CD8-positive, alpha-beta memory T cell (primary cell): ENCODE measurements around the gene PLXNC1. TPM values are rescaled to one million over a fixed set of nuclear protein-coding genes. Genes with fewer than 3 reads are reported as not detected.

ENCODE experiments used
- CTCF ChIA-PET: fragments of 350-600 bp; sonication (Branson Sonifier 250); formaldehyde crosslinking; loops from one replicate; lab custom pipeline; 2021; ENCODE audit warnings: antibody characterized with exemption; lab: Charles Lee
- POLR2A ChIA-PET: fragments of 350-600 bp; sonication (Branson Sonifier 250); formaldehyde crosslinking; loops from one replicate; lab custom pipeline; 2021; ENCODE audit warnings: antibody characterized with exemption; lab: Charles Lee
- DNase-seq, 5 donors: peaks; one replicate each; pipeline versions ENCODE4 v3.0.0 to v3.0.0-alpha.2; 2020 to 2022; ENCODE audit warnings: mixed read lengths in 1 of 5
- H3K27ac ChIP-seq: one replicate; pipeline ENCODE4 v1.7.0; 2013; ENCODE audit warnings: low read depth, mild to moderate bottlenecking, low read length, moderate library complexity
- H3K27me3 ChIP-seq: 2 replicates; pipeline ENCODE4 v1.7.0; 2013; ENCODE audit warnings: low read length, mild to moderate bottlenecking; ENCODE audit not compliant: insufficient read depth, poor library complexity, severe bottlenecking
- H3K36me3 ChIP-seq: 2 replicates; pipeline ENCODE4 v1.7.0; 2013; ENCODE audit warnings: mild to moderate bottlenecking, low read length, moderate library complexity; ENCODE audit not compliant: insufficient read depth
- H3K4me1 ChIP-seq: 2 replicates; pipeline ENCODE4 v1.7.0; 2013; ENCODE audit warnings: mild to moderate bottlenecking, low read length, moderate library complexity; ENCODE audit not compliant: insufficient read depth
- H3K4me3 ChIP-seq: 2 replicates; pipeline ENCODE4 v1.7.0; 2013; ENCODE audit warnings: mild to moderate bottlenecking, low read length
- H3K9me3 ChIP-seq: 2 replicates; pipeline ENCODE4 v1.7.0; 2013; ENCODE audit warnings: mild to moderate bottlenecking, low read length
- H3K27ac Mint-ChIP-seq, 8 donors: one replicate each; pipeline ENCODE4 v1.8.0; 2020 to 2021; ENCODE audit warnings: mixed read lengths in 8 of 8, mild to moderate bottlenecking in 6 of 8, inconsistent platforms in 3 of 8, moderate library complexity in 3 of 8
- H3K27me3 Mint-ChIP-seq, 2 donors: one replicate each; pipeline ENCODE4 v1.8.0; 2020 to 2021; ENCODE audit warnings: mixed read lengths in 2 of 2, mild to moderate bottlenecking in 1 of 2, moderate library complexity in 1 of 2
- H3K36me3 Mint-ChIP-seq, 3 donors: one replicate each; pipeline ENCODE4 v1.8.0; 2020 to 2021; ENCODE audit warnings: mixed read lengths in 3 of 3, inconsistent platforms in 1 of 3, mild to moderate bottlenecking in 1 of 3
- H3K4me1 Mint-ChIP-seq, 3 donors: one replicate each; pipeline ENCODE4 v1.8.0; 2020 to 2021; ENCODE audit warnings: mixed read lengths in 3 of 3, inconsistent platforms in 1 of 3, mild to moderate bottlenecking in 1 of 3
- H3K4me3 Mint-ChIP-seq, 7 donors: one replicate each; pipeline ENCODE4 v1.8.0; 2020 to 2021; ENCODE audit warnings: mixed read lengths in 7 of 7, mild to moderate bottlenecking in 6 of 7, moderate library complexity in 4 of 7, inconsistent platforms in 2 of 7
- H3K9me3 Mint-ChIP-seq, 5 donors: one replicate each; pipeline ENCODE4 v1.8.0; 2020 to 2022; ENCODE audit warnings: mixed read lengths in 5 of 5, mild to moderate bottlenecking in 3 of 5, moderate library complexity in 2 of 5, inconsistent platforms in 1 of 5
- polyA plus RNA-seq: library from polyadenylated mRNA; unstranded; fragments of 300-500 nt; fragmentation: Illumina TruSeq; gene quantifications from one replicate; pipeline ENCODE4 v1.2.3, GENCODE V29; 2021
- total RNA-seq, 2 experiments: library from RNA; stranded (reverse); gene quantifications; one replicate each; pipeline ENCODE4 v1.2.3, GENCODE V29; 2021

The PLXNC1 gene
- total and polyA plus RNA-seq, 3 experiments from 2014 or later = 5.0 to 8.1 (median 5.6) TPM

- Histone ChIP-seq H3K4me1 (peaks cover 22% of the 10 kb centered on the region), H3K27me3 (no peaks in the 10 kb centered on the region), H3K27ac (no peak overlapping the region), H3K36me3 (no peaks in the 10 kb centered on the region), H3K4me3 (peak overlapping the region; percentile 65), H3K9me3 (no peaks in the 10 kb centered on the region)
- H3K4me1 Mint-ChIP-seq = peaks cover 32 to 48% (median 35%) of the 10 kb centered on the region in 3 donors
- peaks cover 0 to 6% (median 2%) of the 10 kb centered on the region in 3 donors for H3K36me3 Mint-ChIP-seq
- H3K9me3 Mint-ChIP-seq = no peaks in the 10 kb centered on the region
- peak overlapping the region; percentile 87 to 99 (median 95) for H3K4me3 Mint-ChIP-seq
- H3K27ac Mint-ChIP-seq = peak overlapping the region in 7 of 8 donors; percentile 31 to 87 (median 73)
- peak; percentile 18 to 56 (median 34) for DNase-seq
- peaks cover 0 to 3% of the 10 kb centered on the region in 2 donors for H3K27me3 Mint-ChIP-seq
- POLR2A ChIA-PET = interaction anchor here (1.0 to 2.9 kb wide), 3 partner anchors 58 to 112 kb away, joined by 4 to 20 read pairs (median 8); no protein-coding TSS in a partner anchor
- CTCF ChIA-PET = interaction anchor here (1.6 to 2.4 kb wide), 3 partner anchors 15 to 112 kb away, joined by 4 to 10 read pairs (median 10); no protein-coding TSS in a partner anchor
These were observed 2.1 kb downstream of the PLXNC1 start for GRCh38 chr12:94150240-94151121.

- Mint-ChIP-seq H3K36me3 (peaks cover 0 to 6% (median 2%) of the 10 kb centered on the region in 3 donors), H3K4me1 (peaks cover 32 to 46% (median 35%) of the 10 kb centered on the region in 3 donors), H3K4me3 (peak overlapping the region; percentile 87 to 99 (median 95)), H3K27me3 (peaks cover 0 to 3% of the 10 kb centered on the region in 2 donors), H3K27ac (peak overlapping the region in 2 of 8 donors; percentile 12 to 44), H3K9me3 (no peaks in the 10 kb centered on the region)
- Histone ChIP-seq H3K36me3 (no peaks in the 10 kb centered on the region), H3K27me3 (no peaks in the 10 kb centered on the region), H3K9me3 (no peaks in the 10 kb centered on the region), H3K27ac (no peak overlapping the region), H3K4me3 (no peak overlapping the region), H3K4me1 (peaks cover 22% of the 10 kb centered on the region)
- ChIA-PET POLR2A (interaction anchor here (1.0 kb wide), 1 partner anchor 110 kb away, joined by 4 read pairs; no protein-coding TSS in a partner anchor), CTCF (interaction anchor here (1.1 to 1.9 kb wide), 4 partner anchors 17 to 381 kb away, joined by 3 to 10 read pairs (median 4); no protein-coding TSS in a partner anchor)
- no peak for DNase-seq
These were observed 3.2 kb downstream of the PLXNC1 start for GRCh38 chr12:94151582-94151981.

GRCh38 chr12:94152292-94153078, 4.1 kb downstream of the PLXNC1 start:
- Mint-ChIP-seq H3K4me1 (peaks cover 33 to 43% (median 41%) of the 10 kb centered on the region in 3 donors), H3K27me3 (no peaks in the 10 kb centered on the region), H3K4me3 (peak overlapping the region in 6 of 7 donors; percentile 22 to 95 (median 38)), H3K27ac (peak overlapping the region in 1 of 8 donors; percentile 19), H3K36me3 (peaks cover 0 to 6% (median 2%) of the 10 kb centered on the region in 3 donors), H3K9me3 (no peaks in the 10 kb centered on the region)
- no peak for DNase-seq
- H3K4me1 ChIP-seq = peaks cover 22% of the 10 kb centered on the region
- CTCF ChIA-PET = interaction anchor here (1.1 to 1.9 kb wide), 4 partner anchors 18 to 380 kb away, joined by 3 to 10 read pairs (median 4); no protein-coding TSS in a partner anchor
- no peaks in the 10 kb centered on the region for H3K36me3 ChIP-seq
- H3K9me3 ChIP-seq = no peaks in the 10 kb centered on the region
- no peak overlapping the region for H3K4me3 ChIP-seq
- POLR2A ChIA-PET = interaction anchor here (0.5 kb wide), 1 partner anchor 10 kb away, joined by 5 read pairs; no protein-coding TSS in a partner anchor
- no peak overlapping the region for H3K27ac ChIP-seq
- H3K27me3 ChIP-seq = no peaks in the 10 kb centered on the region

- POLR2A ChIA-PET = no interaction called here
- no peak overlapping the region for H3K27ac ChIP-seq
These were observed 8.8 kb downstream of the PLXNC1 start for GRCh38 chr12:94157181-94157580.

GRCh38 chr12:94157981-94158411, 9.6 kb downstream of the PLXNC1 start:
- Histone ChIP-seq H3K4me3 (no peak overlapping the region), H3K27ac (no peak overlapping the region), H3K4me1 (peaks cover 5% of the 10 kb centered on the region), H3K36me3 (no peaks in the 10 kb centered on the region), H3K27me3 (no peaks in the 10 kb centered on the region), H3K9me3 (no peaks in the 10 kb centered on the region)
- peaks cover 15 to 36% (median 17%) of the 10 kb centered on the region in 3 donors for H3K4me1 Mint-ChIP-seq
- peak overlapping the region in 4 of 8 donors; percentile 11 to 75 (median 56) for H3K27ac Mint-ChIP-seq
- ChIA-PET CTCF (interaction anchor here (1.1 to 1.3 kb wide), 2 partner anchors 9 to 13 kb away, joined by 3 to 4 read pairs; no protein-coding TSS in a partner anchor), POLR2A (no interaction called here)
- peak overlapping the region in 2 of 7 donors; percentile 3 to 61 for H3K4me3 Mint-ChIP-seq
- H3K27me3 Mint-ChIP-seq = no peaks in the 10 kb centered on the region
- DNase-seq = no peak
- H3K36me3 Mint-ChIP-seq = peaks cover 0 to 9% (median 0%) of the 10 kb centered on the region in 3 donors
- H3K9me3 Mint-ChIP-seq = no peaks in the 10 kb centered on the region

More at GRCh38 chr12:94157181-94157580, 8.8 kb downstream of the PLXNC1 start:
- H3K36me3 Mint-ChIP-seq = peaks cover 0 to 8% (median 0%) of the 10 kb centered on the region in 3 donors
- no peaks in the 10 kb centered on the region for H3K9me3 ChIP-seq
- CTCF ChIA-PET = interaction anchor here (1.3 kb wide), 1 partner anchor 8 kb away, joined by 4 read pairs; no protein-coding TSS in a partner anchor
- H3K4me3 Mint-ChIP-seq = no peak overlapping the region
- no peak overlapping the region for H3K4me3 ChIP-seq
- no peaks in the 10 kb centered on the region for H3K27me3 ChIP-seq
- H3K36me3 ChIP-seq = no peaks in the 10 kb centered on the region
- DNase-seq = no peak
- H3K4me1 ChIP-seq = peaks cover 5% of the 10 kb centered on the region
- H3K27ac Mint-ChIP-seq = peak overlapping the region in 1 of 8 donors; percentile 11
- no peaks in the 10 kb centered on the region for H3K27me3 Mint-ChIP-seq
- H3K4me1 Mint-ChIP-seq = peaks cover 22 to 44% (median 24%) of the 10 kb centered on the region in 3 donors
- H3K9me3 Mint-ChIP-seq = no peaks in the 10 kb centered on the region

- Histone ChIP-seq H3K27ac (no peak overlapping the region), H3K4me1 (peaks cover 5% of the 10 kb centered on the region), H3K4me3 (no peak overlapping the region), H3K27me3 (no peaks in the 10 kb centered on the region), H3K9me3 (no peaks in the 10 kb centered on the region), H3K36me3 (no peaks in the 10 kb centered on the region)
- Mint-ChIP-seq H3K9me3 (no peaks in the 10 kb centered on the region), H3K4me1 (peaks cover 10 to 30% (median 15%) of the 10 kb centered on the region in 3 donors), H3K27ac (no peak overlapping the region), H3K27me3 (no peaks in the 10 kb centered on the region), H3K36me3 (peaks cover 0 to 9% (median 0%) of the 10 kb centered on the region in 3 donors), H3K4me3 (no peak overlapping the region)
- no peak for DNase-seq
- CTCF ChIA-PET = interaction anchor here (1.1 kb wide), 1 partner anchor 13 kb away, joined by 3 read pairs; no protein-coding TSS in a partner anchor
- POLR2A ChIA-PET = no interaction called here
These were observed 10.3 kb downstream of the PLXNC1 start for GRCh38 chr12:94158666-94159065.

GRCh38 chr12:94162108-94162507, 13.7 kb downstream of the PLXNC1 start:
- H3K36me3 Mint-ChIP-seq = peaks cover 0 to 8% (median 0%) of the 10 kb centered on the region in 3 donors
- no peak for DNase-seq
- no peaks in the 10 kb centered on the region for H3K9me3 ChIP-seq
- no peak overlapping the region for H3K4me3 ChIP-seq
- no peaks in the 10 kb centered on the region for H3K9me3 Mint-ChIP-seq
- CTCF ChIA-PET = no interaction called here
- H3K27ac ChIP-seq = no peak overlapping the region
- H3K27ac Mint-ChIP-seq = peak overlapping the region in 2 of 8 donors; percentile 24 to 58
- H3K36me3 ChIP-seq = no peaks in the 10 kb centered on the region
- no peaks in the 10 kb centered on the region for H3K27me3 ChIP-seq
- H3K4me1 Mint-ChIP-seq = peaks cover 8 to 24% (median 14%) of the 10 kb centered on the region in 3 donors
- no peak overlapping the region for H3K4me3 Mint-ChIP-seq
- peaks cover 5% of the 10 kb centered on the region for H3K4me1 ChIP-seq
- no peaks in the 10 kb centered on the region for H3K27me3 Mint-ChIP-seq
- POLR2A ChIA-PET = no interaction called here
